GM12801 (cell line): ENCODE measurements around the gene FAM210B.

Experiments
- TF ChIP-seq, protein P1 (sequence below): IDR thresholded peaks from one replicate; pipeline ENCODE4 v1.5.1; 2011; ENCODE audit warnings: control low read depth; ENCODE audit not compliant: insufficient read length; ENCODE audit errors: extremely low read depth

Gene FAM210B

GRCh38 chr20:56412473-56412790 is 53.7 kb downstream of the FAM210B start:
- TF ChIP-seq, protein P1, sequence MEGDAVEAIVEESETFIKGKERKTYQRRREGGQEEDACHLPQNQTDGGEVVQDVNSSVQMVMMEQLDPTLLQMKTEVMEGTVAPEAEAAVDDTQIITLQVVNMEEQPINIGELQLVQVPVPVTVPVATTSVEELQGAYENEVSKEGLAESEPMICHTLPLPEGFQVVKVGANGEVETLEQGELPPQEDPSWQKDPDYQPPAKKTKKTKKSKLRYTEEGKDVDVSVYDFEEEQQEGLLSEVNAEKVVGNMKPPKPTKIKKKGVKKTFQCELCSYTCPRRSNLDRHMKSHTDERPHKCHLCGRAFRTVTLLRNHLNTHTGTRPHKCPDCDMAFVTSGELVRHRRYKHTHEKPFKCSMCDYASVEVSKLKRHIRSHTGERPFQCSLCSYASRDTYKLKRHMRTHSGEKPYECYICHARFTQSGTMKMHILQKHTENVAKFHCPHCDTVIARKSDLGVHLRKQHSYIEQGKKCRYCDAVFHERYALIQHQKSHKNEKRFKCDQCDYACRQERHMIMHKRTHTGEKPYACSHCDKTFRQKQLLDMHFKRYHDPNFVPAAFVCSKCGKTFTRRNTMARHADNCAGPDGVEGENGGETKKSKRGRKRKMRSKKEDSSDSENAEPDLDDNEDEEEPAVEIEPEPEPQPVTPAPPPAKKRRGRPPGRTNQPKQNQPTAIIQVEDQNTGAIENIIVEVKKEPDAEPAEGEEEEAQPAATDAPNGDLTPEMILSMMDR, result no peak

DNA sequence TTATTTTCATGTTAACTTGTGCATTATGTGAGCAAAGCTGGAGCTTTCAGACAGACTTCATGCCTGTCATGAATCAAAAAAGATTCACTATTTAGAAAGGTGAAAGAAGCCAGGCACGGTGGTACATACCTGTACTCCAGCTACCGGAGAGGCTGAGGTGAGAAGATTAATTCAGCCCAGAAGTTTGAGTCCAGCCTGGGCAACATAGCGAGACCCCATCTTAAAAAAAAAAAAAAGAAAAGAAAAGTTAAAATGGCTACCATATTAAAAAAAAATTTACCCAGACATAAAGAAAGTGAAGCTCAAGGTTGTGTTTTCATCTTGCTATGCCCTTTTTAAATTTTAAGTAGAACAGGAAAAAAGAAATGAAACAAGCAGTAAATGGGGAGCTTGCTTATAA is 54.2 kb downstream of the FAM210B start:
- TF ChIP-seq, protein P1, result no peak

GRCh38 chr20:56414842-56415765 is 56.3 kb downstream of the FAM210B start:
- TF ChIP-seq, protein P1, result no peak

DNA sequence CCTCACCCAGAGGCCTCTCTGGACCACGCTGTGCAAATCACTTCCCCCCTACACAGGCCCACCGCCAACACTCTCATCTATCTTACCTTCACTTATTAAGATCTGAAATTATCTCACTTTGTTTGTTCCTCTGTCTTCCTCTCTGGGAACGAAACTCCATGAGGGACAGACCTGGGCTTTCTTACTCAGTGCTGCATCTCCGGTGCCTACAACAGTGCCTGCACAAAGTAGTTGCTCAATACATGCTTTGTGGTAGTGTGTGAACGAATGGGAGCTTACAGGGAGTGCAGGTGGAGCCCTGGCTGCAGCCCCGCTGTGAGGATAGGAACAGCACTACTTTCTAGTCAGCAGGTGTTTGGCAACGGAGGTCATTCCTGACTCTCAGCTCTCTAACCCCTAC is 58.6 kb downstream of the FAM210B start:
- TF ChIP-seq, protein P1, result no peak

DNA sequence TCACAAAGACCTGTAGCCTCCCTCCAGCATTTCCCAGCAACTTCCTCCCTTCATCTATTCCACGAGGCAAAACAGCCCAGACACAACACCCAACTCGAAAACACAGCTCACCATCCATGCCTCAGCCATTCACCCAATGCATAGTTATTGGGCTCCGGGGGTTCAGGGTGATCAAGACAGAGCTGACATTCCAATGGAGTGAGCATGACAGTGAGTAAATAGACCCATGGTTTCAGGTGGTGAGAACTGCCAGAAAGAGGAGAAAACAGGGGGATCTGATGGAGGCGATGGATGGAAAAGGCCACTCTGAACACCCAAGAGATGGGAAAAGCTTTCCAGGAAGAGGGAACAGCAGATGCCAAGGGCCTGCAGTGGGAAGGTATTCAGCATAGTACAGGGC is 59.1 kb downstream of the FAM210B start:
- TF ChIP-seq, protein P1, result no peak
